ENCODE data around the gene NOS3. TPM values are rescaled to one million over a fixed set of nuclear protein-coding genes. Genes with fewer than 3 reads are reported as not detected.

NOS3 gene
- total RNA-seq, 3 donors from 2014 or later (not counting 1 experiment from before 2014, with no cell fraction given) = 2.6 to 5.9 (median 3.8) TPM

- H3K27ac ChIP-seq (ENCODE audit: low read length) = no peak overlapping the region
- no peaks in the 10 kb centered on the region for H3K36me3 ChIP-seq (ENCODE audit: control insufficient read depth, insufficient read depth, low read length)
- no peak overlapping the region for H3K4me3 ChIP-seq (ENCODE audit: low read length)
- peaks cover 15 to 26% of the 10 kb centered on the region in 2 donors for H3K4me1 Mint-ChIP-seq
- intact Hi-C loops (cut with micrococcal nuclease) = no loop called here
- H3K4me3 Mint-ChIP-seq = no peak overlapping the region
- H3K27me3 ChIP-seq (ENCODE audit: control insufficient read depth, insufficient read depth, low read length) = peaks cover under 1% of the 10 kb centered on the region
- DNase-seq = peak in 1 of 2 donors; percentile 61
- peaks cover 0 to 5% of the 10 kb centered on the region in 2 donors for H3K9me3 Mint-ChIP-seq
- peaks cover 41% of the 10 kb centered on the region for H3K4me1 ChIP-seq (ENCODE audit: control insufficient read depth, insufficient read depth, low read length)
- peak in 2 of 3 donors; percentile 60 to 68 for ATAC-seq
- TF ChIP-seq CTCF (IDR thresholded peaks at IDR 0.05) = no peak
- peaks cover 16 to 20% of the 10 kb centered on the region in 2 donors for H3K27me3 Mint-ChIP-seq (ENCODE audit: low read depth in 2 of 2)
- no peak overlapping the region for H3K27ac Mint-ChIP-seq
- 68% methylated on average over 5 of the region's 5 CpGs for WGBS (ENCODE audit: insufficient coverage)
- H3K36me3 Mint-ChIP-seq = no peaks in the 10 kb centered on the region
- H3K9me3 ChIP-seq (ENCODE audit: control insufficient read depth, insufficient read depth, low read length) = no peaks in the 10 kb centered on the region
Observed at GRCh38 chr7:150992833-150993302, 2.1 kb downstream of the NOS3 start.

DNA sequence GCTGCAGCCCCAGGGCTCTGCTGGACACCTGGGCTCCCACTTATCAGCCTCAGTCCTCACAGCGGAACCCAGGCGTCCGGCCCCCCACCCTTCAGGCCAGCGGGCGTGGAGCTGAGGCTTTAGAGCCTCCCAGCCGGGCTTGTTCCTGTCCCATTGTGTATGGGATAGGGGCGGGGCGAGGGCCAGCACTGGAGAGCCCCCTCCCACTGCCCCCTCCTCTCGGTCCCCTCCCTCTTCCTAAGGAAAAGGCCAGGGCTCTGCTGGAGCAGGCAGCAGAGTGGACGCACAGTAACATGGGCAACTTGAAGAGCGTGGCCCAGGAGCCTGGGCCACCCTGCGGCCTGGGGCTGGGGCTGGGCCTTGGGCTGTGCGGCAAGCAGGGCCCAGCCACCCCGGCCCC lies 2.7 kb downstream of the NOS3 start:
- Histone ChIP-seq H3K36me3 (ENCODE audit: control insufficient read depth, insufficient read depth, low read length) (no peaks in the 10 kb centered on the region), H3K4me1 (ENCODE audit: control insufficient read depth, insufficient read depth, low read length) (peaks cover 42% of the 10 kb centered on the region), H3K27me3 (ENCODE audit: control insufficient read depth, insufficient read depth, low read length) (no peaks in the 10 kb centered on the region), H3K27ac (ENCODE audit: low read length) (no peak overlapping the region), H3K4me3 (ENCODE audit: low read length) (no peak overlapping the region), H3K9me3 (ENCODE audit: control insufficient read depth, insufficient read depth, low read length) (no peaks in the 10 kb centered on the region)
- Mint-ChIP-seq H3K27me3 (ENCODE audit: low read depth in 2 of 2) (peaks cover 15 to 16% of the 10 kb centered on the region in 2 donors), H3K4me3 (no peak overlapping the region), H3K4me1 (peaks cover 9 to 26% of the 10 kb centered on the region in 2 donors), H3K27ac (no peak overlapping the region), H3K9me3 (peaks cover 0 to 5% of the 10 kb centered on the region in 2 donors), H3K36me3 (no peaks in the 10 kb centered on the region)
- intact Hi-C loops (cut with micrococcal nuclease) = no loop called here
- no peak for TF ChIP-seq CTCF (IDR thresholded peaks at IDR 0.05)
- WGBS (ENCODE audit: insufficient coverage) = 93% methylated on average over 14 of the region's 14 CpGs
- DNase-seq (no peak), ATAC-seq (no peak)

DNA sequence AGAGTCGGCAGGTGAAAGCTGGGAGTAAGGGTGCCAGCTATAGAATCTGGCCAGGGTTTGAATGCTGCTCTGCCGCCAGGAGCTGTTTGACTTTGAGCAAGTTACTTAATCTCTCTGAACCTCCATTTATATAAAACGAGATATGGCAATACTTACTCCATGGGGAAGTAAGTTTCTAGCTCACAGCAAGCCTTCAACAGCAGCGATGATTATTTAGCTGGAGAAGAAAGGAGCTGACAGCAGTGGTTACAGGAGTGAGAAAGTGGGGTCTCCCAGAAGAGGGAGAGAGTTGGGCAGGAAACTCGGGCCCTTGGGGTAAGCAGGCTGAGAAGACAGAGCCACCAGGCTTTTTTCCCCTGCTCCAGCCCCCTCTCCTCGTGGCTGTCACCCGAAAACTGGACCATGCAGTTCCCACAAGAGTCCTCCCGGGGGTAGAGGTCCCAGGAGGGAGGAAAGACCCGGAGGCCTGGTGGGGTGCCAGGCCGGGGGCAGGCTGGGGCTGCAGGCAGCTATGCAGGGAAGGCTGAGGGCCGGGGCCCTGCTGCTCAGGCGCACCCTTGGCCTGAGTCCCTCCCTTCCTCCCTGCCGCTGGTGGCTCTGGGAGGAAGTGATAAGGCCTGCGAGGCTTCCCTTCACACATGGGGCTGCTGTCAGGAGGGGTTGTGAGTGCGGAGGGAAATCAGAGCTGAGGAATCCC lies 3.5 kb downstream of the NOS3 start:
- peak overlapping the region; percentile 64 for H3K4me3 Mint-ChIP-seq
- H3K27ac ChIP-seq (ENCODE audit: low read length) = no peak overlapping the region
- TF ChIP-seq CTCF (IDR thresholded peaks at IDR 0.05) = no peak

More for the DNA sequence above, 3.5 kb downstream of the NOS3 start:
- H3K27me3 ChIP-seq (ENCODE audit: control insufficient read depth, insufficient read depth, low read length) = no peaks in the 10 kb centered on the region
- WGBS (ENCODE audit: insufficient coverage) = 27% methylated on average over 15 of the region's 15 CpGs
- Mint-ChIP-seq H3K9me3 (peaks cover 0 to 5% of the 10 kb centered on the region in 2 donors), H3K27ac (no peak overlapping the region), H3K4me1 (peaks cover 7 to 21% of the 10 kb centered on the region in 2 donors), H3K36me3 (no peaks in the 10 kb centered on the region), H3K27me3 (ENCODE audit: low read depth in 2 of 2) (peaks cover 13 to 16% of the 10 kb centered on the region in 2 donors)
- no peak overlapping the region for H3K4me3 ChIP-seq (ENCODE audit: low read length)
- peaks cover 3% of the 10 kb centered on the region for H3K9me3 ChIP-seq (ENCODE audit: control insufficient read depth, insufficient read depth, low read length)
- H3K36me3 ChIP-seq (ENCODE audit: control insufficient read depth, insufficient read depth, low read length) = no peaks in the 10 kb centered on the region
- peaks cover 44% of the 10 kb centered on the region for H3K4me1 ChIP-seq (ENCODE audit: control insufficient read depth, insufficient read depth, low read length)
- peak in 1 of 2 donors; percentile 52 for DNase-seq
- peak in 2 of 3 donors; percentile 37 to 51 for ATAC-seq
- intact Hi-C loops (cut with micrococcal nuclease) = no loop called here
